HG02610 (cell line): ENCODE data around the gene SRCAP.
A peak's percentile ranks its signal among the peaks of the same experiment; 100 is the strongest.

Experiments used
- ATAC-seq: cut with Tn5 transposase; IDR thresholded peaks from one replicate; pipeline ENCODE4 v1.9.1; 2021; ENCODE audit warnings: mild to moderate bottlenecking, moderate library complexity; ENCODE audit not compliant: unreplicated experiment

SRCAP gene

DNA sequence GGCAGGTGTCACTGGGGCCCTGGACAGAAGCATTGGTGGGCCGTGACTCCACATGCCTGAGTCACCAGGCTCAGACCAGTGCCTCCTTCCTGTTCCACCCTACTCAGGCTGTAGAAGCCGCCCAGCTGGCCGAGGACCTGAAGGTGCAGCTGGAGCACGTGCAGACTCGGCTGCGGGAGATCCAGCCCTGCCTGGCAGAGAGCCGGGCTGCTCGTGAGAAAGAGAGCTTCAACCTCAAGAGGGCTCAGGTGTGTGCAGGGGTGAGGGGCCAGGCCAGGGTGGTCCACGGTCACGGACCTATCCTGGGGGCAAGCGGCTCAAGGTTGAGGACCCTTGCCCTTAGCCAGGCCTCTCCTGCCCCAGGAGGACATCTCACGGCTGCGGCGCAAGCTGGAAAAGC is 72.8 kb downstream of the SRCAP start:
- ATAC-seq: no peak

DNA sequence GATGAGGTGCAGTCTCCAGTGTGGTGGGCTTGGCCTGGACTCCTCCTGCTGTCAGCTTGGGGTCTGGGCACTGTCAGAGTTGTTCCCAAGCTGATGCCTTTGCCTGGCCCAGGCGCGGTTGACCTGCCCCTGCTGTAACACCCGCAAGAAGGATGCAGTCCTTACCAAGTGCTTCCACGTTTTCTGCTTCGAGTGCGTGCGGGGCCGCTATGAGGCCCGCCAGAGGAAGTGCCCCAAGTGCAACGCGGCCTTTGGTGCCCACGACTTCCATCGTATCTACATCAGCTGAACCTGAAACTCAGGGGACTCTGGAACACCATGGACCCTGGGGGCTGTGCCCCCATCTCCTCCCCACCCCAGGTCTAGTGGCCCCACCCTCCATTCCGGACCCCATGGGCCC is 74.9 kb downstream of the SRCAP start:
- ATAC-seq: no peak

DNA sequence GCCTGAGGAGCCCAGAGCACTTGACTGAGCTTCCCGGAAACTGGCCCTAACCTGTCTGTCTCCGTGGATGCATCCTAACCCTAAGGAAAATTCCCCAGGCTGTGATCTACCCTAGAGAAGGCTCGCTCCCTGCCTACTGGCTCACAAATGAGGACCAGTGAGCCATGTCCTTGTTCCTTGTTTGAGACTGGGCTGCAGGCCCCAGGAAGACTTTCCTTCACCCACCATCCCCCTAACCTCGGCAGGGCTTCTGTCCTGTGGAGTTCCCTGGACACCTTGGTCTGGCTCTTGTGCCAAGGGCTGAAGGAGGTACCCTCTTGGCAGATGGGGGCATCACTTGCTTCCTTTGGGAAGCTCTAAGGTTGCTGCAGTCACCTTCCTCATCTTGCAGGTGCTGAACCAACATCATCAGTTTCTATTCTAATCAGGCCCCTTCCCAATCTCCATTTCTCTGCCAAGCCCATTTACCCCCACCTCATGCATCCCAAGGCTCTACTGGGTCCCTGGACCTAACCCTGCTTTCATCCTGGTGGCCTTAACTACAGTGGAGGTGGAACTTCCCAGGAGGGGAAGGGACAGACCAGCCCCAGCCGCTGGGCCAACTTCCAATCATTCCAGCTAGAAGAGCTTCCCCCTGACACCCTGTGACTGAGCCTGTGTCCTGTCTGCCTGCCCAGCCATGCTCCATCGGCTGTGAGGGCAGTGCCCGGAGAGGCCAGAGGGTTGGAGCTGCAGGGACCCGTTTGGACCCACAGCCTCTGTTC is 75.6 kb downstream of the SRCAP start:
- no peak for ATAC-seq

DNA sequence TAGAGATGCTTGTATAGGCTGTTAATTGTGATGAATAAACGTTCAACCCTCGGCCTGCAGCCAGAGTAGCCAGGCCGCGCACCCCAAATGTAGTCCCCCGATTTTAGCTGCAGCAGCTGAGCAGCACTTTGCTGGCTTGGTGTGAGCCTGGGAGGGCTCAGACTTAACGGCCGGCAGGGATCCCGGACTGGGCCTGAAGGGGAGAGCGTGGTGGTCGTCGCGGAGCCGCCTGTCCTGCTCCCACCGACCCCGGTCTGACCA is 76.1 kb downstream of the SRCAP start:
- ATAC-seq: no peak

DNA sequence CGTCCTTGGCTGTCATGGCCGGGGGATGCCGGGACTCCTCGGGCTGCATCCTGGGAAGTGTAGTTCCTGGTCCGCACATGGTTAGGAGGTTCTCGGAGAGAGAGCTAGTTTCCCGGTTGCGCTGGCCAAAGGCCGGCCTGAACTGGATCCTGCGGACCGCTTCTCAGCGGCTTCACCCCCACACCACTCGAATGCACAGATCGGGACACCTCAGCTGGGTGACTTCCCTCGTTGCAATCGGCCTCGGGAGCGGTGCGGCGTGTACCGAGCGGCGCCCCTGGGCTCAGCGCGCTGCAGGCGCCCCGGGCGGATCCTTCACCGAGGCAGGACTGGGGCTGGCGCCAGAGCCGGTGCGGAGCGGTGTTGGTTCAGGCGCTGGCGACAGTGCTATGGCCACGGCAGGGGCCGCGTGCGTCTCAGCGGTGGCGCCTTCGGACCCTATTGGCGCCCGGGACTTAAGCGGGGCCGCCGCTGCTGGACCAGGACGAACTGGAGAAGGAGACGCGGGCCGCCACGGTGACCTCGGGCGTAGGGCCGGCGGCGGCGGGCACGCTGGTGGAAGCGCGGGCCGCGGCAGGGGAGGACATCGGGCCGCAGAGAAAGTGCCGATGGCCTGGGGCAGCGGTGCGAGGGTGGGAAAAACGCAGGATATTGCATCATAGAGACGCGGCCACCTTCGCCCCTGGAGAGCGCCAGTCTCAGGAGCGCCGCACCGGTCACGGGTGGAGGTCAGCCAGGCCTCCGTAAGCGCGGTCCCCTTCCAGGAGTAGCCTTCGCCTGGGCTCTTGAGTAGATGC is 76.6 kb downstream of the SRCAP start:
- ATAC-seq: peak; percentile 34

DNA sequence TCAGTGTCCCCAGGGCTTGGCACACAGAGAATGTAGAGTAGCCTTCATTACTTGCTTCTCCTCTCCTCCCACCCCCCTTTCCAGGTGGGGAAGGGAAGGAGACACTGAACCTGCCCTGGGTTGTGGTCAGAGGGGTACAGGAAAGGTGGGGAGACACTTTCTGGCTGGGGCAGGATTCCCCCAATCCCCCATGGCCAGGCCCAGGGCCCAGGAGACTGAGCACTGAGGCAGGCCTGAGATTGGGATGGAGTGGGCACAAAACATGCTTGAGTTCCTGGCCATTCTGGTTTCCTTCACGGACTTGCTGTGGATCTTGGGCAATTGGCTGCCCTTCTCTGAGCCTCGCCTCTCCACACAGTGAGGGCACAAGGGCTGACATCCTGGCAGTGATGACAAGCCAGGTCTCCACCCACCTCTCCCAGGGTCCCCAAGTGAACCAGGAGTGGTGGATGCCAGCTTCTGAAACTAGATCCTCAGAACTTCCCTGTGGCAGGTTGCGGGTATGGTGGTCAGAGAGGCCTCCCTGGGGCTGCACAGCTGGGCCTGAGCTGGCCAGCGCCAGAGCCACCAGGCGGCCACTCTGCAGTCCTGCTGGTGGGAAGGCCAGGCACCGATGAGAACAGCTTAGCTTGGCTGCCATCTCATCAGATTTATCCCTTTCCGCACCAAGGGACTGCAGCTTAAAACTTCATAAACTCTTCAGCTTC is 78.8 kb downstream of the SRCAP start:
- no peak for ATAC-seq

DNA sequence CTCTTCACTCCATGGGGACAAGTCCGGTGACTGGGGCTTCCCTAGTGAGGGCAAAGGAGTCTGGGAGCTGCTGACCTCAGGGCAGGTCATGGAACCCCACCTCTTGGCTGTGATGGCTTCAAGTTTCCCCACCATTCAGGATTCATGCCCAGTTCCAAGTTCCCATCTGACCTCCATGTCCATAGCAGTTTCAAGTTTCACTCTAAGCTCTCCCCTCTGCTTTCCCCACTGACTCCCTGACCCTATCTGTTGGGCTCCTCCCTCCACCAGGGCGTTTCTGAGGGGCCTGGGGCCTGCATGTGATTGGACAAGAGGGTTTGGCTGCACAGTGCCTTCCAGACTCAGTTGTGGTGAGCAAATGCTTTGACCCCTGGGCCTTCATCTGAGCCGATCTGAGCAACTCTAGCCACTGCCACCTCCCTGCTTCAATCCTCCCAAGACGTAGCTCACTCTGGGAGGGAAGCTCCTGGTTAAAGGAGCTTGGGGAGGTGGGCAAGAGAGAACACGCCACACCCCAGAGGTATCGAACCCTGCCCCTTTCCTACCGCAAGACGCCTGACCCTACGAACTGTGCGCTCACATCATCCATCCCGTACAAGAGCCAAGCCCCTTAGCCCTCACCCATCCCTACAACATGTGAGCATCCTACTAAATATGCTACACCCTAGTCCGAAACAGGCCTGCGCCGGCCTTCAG is 79.7 kb downstream of the SRCAP start:
- ATAC-seq: no peak

DNA sequence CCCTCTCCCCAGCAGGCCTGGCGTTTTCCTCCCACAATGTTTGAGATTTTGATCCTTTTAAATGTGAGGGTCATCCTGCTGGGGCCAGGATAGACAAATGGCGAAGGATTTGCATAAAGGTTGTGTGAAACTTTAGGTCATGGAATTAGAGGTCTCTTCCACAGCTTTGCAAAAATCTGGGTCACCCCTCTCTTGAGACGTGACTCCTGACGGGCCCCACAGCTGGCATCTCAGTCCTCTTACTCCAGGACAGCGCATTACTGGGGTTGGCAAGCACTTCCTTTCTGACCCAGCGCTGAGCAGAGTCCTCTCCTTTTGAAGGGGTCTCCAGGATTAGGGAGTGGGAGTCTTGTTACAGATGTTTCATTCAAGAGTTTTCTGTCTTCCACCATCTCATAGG is 80.6 kb downstream of the SRCAP start:
- ATAC-seq: no peak

DNA sequence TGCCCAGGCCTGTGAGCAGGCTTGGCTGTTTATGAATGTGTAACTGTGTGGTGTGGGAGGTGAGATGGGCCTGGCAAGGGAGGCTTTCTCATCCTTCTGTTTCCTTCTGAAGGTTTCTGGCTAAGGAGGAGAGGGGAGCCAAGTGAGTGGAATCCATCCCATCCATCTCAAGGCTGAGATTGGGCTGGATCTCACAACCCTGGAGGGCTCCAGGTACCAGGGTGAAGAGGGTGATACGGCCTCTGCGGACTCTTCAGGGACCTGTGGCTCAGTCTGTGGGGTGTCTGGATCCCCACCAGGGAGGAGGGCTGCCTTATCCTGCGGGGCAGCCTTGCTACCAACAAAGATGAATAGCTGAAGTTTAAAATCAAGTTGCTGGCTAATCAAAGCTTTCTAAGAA is 81.0 kb downstream of the SRCAP start:
- ATAC-seq: no peak

DNA sequence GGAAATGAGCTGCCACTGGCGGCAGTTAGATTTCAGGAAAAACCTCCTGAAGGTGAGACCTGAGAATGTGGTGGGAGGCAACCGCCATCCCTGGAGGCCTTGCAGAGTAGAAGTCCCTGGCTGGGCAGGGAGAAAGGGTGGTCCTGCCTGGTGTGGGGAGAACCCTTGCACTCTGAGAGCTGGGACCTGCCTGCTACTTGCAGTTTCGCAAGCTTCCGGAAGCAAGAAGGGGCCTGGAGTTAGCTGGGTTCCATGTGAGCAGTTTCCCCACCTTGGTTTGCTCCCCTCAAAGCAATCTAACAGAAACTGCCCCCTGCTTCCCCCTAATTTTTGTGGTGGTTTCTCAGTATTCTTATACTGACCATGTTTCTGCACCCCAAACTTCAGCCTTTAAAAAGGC is 81.6 kb downstream of the SRCAP start:
- ATAC-seq: no peak

DNA sequence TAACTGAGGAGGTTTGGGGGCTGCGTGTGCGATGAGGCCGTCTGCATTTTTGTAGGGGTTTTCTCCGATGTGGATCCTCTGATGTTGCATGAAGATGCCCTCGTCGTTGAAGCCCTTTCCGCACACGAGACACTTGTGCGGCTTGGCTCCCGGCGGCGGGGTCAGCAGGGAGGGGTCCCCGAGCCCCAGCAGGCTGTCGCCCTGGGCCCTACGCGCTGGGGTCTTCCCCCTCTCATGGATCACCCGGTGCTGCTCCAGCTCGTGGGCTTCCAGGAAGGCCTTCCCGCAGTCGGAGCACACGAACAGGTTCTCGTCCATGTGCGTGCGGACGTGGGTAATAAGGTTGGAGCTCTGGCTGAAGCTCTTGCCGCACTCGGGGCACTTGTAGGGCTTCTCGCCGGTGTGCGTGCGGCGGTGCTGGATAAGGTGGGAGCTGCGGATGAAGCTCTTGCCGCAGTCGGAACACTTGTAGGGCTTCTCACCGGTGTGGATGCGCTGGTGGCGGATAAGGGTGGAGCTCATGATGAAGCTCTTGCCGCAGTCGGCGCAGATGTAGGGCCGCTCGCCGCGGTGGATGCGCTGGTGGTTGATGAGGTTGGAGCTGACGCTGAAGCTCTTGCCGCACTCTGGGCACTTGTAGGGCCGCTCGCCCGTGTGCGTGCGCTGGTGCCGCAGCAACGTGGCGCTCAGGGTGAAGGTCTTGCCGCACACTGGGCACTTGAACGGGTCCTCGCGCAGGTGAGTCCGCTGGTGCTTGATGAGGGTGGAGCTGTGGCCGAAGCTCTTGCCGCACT is 83.7 kb downstream of the SRCAP start:
- no peak for ATAC-seq

DNA sequence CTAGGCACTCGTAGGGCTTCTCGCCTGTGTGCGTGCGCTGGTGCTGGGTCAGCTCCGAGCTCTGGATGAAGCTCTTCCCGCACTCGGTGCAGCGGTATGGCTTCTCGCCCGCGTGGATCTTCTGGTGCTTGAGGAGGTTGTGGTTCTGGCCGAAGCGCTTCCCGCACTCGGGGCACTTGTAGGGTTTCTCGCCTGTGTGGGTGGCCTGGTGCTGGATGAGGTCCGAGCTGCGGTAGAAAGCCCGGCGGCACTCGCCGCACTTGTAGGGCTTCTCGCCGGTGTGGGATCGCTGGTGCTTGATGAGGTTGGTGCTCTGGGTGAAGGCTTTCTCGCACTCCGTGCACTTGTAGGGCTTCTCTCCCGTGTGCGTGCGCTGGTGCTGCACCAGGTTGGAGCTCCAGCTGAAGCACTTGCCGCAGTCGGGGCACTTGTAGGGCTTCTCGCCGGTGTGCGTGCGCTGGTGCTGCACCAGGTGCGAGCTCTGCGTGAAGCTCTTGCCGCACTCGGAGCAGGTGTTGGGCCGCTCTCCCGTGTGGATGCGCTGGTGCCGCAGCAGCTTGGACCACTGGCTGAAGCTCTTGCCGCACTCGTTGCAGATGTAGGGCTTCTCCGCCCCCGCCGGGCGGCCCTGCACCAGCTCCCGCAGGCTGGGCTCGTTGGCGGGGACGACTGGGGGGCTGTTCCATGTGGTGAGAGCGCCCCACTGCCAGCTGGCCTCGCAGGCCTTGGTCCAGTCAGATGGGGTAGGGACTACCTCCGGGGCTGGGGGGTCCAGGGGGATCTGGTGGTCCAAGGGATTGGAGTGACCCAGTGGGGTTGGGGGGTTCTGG is 84.5 kb downstream of the SRCAP start:
- no peak for ATAC-seq

DNA sequence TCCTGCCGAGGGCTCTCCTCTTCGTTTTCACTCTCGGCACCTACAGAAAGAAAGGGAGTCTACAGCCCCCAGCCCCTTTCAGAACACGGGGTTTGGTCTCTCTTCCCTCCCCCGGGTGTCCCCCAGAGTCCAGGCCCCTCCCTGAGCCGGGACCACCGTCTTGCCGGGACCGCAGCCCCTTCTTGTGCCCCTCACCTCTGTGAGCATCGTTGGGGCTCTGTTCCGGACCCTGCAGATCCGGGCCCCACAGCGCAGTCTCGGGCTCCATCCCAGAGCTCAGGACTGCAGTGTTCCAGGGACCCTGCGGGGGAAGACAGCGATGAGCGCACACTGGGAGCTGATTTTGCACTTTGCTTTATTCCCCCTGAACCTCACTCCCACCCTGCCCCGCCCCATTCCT is 85.2 kb downstream of the SRCAP start:
- ATAC-seq: no peak

DNA sequence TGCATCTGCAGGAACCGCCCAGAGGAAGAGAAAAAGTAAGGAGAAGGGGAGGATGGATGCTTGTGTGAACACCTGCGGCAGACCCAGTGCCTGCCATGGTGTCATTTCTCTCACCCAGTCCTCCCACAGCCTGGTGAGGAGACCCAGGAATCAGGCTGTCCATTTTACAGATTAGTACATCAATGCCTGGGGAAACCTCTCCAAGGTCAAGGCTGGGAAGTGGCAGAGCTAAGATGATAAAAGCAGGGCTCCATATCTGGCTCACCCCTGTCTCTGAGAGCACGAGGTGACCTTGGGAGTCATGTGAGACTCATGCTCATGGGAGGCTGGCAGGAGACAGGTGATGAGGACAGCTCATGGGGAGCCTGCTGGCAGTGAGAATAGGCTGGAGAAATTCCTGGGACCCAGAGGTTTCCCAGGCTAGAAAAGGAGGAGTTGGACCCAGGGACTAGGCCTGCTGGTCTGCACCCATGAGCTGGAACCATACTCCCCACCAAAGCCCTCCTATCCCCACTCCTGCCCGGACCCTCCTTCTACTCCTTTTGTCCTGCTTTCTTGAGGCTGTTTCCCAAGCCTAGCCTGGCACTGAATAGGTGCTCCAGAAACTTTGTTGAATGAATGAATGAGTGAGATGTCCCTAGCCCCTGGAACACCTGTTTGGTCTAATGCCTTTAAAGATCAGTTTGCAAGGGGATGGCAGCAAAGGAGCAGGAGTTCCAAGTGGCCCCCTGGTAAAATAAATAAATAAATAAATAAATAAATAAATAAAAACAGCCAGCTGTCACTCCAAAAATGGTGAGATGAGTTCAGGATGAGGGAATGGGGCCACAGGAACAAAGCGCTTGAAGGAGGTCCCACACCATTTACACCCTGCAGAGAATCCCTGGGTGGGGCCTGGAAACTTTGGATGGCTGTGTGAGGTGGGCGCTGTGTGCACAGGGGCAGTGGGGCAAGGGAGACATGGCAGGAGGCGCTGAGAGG is 86.4 kb downstream of the SRCAP start:
- no peak for ATAC-seq

DNA sequence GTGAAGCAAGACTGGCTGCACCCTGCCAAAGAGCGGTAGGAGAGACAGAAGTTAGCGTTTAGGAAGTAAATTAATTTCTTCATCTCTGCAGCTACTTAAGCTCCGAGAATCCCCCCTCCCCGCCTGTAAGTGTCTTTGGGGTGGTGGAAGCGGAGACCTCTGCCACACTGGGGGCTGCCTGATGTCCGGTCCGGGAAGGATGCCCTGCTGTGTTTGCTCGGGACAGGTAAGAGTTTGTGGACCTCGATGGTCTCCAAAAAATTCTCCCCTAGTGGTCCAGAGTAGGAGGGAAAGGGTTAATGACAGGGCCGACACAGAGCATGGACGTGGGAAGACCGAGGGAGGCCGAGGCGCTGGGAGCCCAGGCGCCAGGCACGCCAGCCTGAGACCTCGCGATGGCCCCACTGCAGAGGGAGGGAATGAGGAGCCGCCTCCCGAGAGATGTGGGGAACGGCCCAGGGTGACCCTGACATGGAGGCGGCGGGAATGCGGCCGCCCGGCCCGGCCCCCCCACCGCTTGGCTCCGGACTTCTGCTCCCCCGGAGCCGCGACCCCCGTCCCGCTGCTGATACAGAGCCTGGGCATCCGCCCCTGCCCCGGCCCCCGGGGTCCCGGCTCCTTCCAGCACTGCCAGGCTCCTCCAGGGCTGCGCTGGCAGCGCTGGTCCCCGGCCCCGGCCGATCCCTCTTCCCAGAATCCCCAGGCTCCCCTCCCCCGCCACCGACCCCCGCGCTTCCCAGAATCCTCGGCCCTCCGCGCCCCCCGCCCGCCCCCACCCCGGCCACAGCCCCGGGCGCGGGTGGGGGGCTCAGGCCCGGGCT is 87.4 kb downstream of the SRCAP start:
- no peak for ATAC-seq

DNA sequence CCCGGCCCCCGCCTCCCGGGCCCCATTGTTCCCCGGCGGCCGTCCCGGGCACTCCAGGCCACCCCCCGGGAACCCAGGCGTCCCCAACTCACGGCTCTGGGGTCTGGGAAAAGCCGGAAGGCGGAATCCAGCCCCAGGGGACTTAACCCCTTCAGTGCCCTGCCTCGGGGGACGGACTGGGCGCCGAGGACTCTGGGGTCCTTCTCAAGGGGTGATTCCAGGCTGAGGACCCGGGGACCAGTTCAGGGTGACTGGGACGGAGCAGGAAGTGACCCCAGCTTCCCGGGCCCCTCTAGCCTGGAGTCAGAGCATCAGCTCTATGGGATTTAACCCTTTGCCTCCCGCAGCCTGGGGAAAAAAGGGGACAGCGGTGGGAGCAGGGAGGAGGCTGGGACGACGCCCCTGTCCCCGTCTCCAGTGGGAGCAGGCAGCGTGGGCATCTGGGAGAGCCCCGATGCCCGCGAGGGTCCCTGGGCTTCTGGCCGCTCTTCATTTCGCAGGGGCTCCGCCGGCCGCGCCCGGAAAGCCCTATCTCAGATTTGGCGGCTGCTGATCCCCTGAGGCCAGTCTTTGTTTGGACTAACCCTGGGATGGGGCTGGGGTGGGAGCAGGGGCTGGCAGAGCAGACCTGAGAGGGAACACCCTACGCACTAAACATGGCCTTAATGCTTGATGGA is 88.1 kb downstream of the SRCAP start, which contains the start of gene ZNF629:
ZNF629 (minus strand) TSS at position 270 of the 677 bp plus-strand sequence. CDS start 2,723 bp downstream, outside the sequence.
- ATAC-seq: no peak
